T-helper 2 cell (primary cell): ENCODE data around the gene COPS7A.

Experiments
- DNase-seq, 5 experiments: peaks; one replicate each; pipeline versions ENCODE4 v3.0.0 to v3.0.0-alpha.2; 2012 to 2022

Gene COPS7A

DNA sequence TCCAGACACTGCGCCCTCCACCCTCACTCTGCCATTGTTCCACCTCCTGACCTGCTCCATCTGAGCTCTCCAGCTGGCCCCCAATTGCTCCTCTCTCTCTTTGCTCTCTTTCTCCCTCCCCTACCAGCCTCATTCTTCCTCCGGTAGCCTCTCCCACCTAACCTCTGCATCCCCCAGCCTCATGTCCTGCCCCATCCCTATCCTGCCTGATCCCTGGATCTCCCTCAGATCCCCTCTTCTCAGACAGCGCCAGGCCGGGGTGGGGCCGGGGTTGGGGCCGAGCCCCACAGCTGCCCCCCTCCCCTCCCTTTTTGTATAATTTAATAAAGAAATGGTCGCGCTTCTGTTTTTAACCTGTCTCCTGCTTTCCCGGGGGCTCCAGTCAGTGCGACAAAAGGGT lies 46.8 kb downstream of the COPS7A start:
- DNase-seq: no peak

- DNase-seq: no peak
These were observed 47.2 kb downstream of the COPS7A start for GRCh38 chr12:6771091-6771495.

DNA sequence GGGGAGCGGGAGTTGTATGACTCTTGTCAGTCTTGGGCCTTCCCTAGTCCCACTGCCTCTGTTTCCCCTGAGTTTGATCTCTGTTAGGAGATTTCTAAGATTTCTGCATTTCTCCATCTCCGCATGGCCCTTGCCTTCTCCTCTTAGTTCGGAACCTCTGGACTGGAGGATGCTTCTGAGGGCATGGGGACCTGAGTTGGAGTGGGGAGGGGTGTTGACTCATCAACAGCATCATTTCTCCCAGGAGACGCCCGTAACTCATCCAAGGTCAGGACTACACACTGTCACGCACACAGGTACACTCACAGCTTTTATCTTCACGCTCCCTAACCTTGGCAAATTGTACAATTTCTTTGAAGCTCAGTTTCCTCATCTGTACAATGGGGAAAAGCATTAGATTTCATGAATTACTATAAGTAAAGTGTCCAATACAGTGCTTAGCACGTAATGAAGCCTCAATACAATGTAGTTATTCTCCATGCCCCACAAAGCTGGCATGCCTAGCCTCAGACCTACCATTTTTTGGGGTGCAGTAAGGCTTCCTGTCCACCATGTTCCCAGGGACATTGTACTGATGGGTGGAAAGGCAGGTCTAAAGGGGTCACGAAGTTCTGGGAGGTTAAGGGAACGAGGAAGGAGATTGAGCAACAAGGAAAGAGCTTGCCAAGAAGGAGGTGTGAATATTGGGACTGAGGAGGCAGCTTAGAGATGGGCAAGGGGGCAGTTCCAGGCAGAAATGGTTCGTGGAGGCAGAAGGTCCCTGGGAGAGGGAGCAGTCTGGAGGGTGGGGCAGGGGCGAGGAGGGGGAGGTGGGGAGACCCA lies 47.9 kb downstream of the COPS7A start:
- no peak for DNase-seq

DNA sequence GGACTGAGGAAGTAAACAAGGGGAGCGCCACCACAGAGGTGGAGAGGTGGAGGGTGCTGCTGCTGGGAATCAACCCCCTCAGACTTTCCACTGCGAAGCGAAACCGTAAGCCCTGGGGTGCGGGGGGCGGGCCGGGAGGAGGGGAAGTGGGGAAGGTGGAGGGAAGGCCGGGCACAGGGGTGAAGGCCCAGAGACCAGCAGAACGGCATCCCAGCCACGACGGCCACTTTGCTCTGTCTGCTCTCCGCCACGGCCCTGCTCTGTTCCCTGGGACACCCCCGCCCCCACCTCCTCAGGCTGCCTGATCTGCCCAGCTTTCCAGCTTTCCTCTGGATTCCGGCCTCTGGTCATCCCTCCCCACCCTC lies 48.5 kb downstream of the COPS7A start, which contains the start of gene LAG3:
Gene LAG3 (plus strand): TSS at position 190 of the 365 bp plus-strand sequence. CDS start 333 bp downstream, outside the sequence.
- DNase-seq: no peak

DNA sequence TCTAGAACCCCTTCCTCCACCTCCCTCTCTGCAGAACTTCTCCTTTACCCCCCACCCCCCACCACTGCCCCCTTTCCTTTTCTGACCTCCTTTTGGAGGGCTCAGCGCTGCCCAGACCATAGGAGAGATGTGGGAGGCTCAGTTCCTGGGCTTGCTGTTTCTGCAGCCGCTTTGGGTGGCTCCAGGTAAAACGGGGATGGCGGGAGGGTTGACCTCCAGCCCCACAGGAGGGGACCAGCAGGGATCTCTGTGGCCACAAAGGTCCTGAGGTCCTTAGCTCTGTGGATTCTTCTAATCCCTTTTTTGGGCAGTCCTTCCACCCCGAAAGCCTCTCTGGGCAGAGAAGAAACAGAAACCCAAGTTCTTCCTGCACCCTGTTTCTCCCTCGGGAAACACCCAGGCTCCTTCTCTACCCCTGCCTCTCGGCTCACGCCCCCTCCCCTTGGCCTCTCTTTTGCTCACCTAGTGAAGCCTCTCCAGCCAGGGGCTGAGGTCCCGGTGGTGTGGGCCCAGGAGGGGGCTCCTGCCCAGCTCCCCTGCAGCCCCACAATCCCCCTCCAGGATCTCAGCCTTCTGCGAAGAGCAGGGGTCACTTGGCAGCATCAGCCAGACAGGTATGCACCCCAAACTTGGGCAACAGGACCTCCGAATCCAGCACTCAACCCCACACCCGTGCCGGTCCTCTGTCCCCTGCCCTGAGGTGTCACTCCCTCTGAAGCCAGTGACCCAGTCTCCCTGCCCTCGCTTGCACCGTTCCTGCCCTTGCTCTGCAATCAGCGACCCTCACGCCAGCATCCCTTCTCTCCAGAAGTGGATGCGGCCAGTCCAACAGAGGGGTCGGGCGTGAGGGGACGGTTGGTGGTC lies 49.1 kb downstream of the COPS7A start:
- no peak for DNase-seq

- DNase-seq: no peak
These were observed 49.9 kb downstream of the COPS7A start for GRCh38 chr12:6773590-6774351.

GRCh38 chr12:6774499-6775062 lies 50.7 kb downstream of the COPS7A start:
- peak in 1 of 5 experiments; percentile 83 for DNase-seq

DNA sequence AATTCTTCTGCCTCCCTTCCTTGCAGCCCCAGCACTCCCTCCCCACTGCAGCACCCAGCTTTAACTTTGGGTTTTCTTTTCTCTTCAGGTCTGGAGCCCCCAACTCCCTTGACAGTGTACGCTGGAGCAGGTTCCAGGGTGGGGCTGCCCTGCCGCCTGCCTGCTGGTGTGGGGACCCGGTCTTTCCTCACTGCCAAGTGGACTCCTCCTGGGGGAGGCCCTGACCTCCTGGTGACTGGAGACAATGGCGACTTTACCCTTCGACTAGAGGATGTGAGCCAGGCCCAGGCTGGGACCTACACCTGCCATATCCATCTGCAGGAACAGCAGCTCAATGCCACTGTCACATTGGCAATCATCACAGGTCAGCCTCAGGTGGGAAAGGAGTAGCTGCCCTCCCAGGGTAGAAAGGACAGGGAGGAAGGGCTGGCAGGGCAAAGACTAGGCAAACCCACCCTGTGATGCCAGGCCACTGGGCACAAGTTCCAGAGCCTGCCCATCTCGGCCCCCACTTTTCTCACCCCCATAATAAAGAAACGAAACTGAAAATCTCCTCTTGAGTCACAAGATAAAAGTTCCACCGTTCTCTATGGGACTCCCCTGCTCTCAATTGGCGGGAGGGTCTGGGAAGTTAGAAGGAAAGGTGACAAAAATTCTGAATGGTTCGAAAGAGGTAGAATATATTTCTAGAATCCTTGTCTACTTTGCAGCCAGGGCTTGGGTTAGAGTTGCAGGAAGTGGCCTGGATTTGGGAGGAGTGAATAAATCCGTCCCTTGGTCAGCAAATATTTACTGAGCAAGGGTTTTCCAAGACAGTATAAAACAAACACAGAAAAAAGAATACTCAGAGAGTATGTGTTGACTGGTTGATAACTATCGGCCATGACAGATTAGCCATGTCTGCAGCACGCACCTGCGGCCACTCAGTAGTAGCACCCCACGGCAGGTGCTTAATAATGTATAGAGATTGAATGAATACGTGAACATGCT lies 51.6 kb downstream of the COPS7A start:
- DNase-seq: no peak

- no peak for DNase-seq
These were observed 53.5 kb downstream of the COPS7A start for GRCh38 chr12:6777386-6777785.

DNA sequence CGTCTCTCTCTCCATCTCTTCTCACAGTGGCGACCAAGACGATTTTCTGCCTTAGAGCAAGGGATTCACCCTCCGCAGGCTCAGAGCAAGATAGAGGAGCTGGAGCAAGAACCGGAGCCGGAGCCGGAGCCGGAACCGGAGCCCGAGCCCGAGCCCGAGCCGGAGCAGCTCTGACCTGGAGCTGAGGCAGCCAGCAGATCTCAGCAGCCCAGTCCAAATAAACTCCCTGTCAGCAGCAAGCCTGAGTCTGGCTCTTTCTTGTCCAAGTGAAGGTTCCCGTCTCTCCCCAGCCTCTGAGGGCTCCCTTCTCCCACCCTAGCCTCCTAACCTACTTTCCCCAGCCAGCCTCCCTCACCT lies 54.3 kb downstream of the COPS7A start:
- no peak for DNase-seq

DNA sequence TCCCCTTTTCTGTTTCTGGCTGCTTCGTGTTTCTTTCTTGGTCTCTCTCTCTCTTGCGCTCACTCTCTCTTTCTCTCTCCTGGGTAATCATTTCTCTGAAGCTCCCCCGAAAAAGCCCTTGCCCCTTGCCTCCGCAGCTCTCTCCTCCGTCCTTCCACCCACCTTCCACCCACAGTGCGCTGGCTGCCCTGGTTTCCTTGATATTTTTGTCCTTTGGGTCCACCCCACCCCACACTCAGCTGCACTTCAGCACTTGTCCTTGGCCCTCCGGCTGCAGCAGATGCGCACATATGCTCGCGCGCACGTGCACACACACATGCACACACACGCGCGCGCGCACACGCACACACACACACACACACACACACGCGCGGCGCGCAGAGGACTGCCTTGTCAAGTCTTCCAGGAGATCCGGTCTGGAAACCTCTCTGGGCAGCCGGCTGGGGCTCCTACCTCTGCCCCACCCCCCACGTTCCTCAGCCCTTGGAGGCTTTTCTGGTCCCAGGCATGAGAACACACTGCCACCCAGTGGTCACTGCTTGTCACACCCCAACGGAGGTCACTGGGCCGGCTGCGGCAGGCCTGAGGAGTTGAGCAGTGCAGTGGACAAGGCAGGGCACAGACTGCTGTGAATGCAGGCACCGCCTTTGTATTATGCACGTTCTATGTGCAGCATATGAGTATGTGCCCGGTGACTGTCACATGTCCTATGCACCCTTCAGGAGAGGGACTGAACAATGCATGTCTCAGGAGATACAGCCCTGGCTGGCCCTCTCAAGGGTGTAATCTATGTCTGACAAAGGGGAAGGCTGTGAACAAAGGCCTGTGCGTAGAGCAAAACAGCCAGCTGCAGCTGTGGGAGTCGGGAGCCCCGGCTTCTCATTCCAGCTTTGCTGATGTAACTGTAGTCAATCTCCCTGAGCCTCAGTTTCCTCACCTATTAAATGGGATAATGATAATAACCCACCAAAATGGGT lies 55.0 kb downstream of the COPS7A start:
- DNase-seq: peak; percentile 59 to 88 (median 79)

DNA sequence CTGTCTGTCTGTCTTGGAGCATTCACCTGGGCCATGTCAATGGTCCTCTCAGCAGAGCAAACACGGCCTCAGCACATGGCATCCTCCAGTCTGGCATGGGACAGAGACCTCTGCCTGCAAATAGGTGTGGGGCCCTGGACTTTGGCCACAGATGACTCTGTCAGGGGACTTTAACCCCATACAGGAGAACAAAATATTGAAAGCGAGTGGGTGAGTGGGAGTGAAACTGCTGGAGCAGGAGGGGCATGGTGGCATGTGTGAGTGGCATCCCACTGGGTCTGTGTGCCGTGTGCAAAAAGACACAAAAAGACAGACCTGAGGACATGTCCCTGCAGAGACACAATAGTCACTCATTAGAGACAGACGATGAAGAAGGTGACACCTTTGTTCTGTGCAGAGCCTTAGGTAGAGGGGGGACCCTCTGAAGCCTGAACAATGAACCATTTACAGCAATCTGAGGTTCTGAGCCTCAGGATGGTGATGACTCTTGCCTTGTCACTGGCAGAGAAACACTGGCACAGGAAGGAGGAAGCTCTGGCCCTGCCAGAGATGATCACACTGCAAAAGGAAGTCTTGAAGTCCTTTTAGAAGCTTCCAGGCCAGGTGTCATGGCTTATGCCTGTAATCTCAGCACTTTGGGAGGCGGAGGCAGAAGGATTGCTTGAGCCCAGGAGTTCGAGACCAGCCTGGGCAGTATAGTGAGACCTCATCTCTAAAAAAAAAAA lies 56.0 kb downstream of the COPS7A start:
- peak in 1 of 5 experiments; percentile 22 for DNase-seq

- no peak for DNase-seq
These were observed 56.7 kb downstream of the COPS7A start for GRCh38 chr12:6780573-6780972.
